Mesothelial cell of epicardium (in vitro differentiated cells): ENCODE measurements around the gene NHLRC4. TPM values are rescaled to one million over a fixed set of nuclear protein-coding genes. Genes with fewer than 3 reads are reported as not detected.

Experiments
- DNase-seq, 2 experiments: peaks; one replicate each; pipeline ENCODE4 v3.0.0; 2021; ENCODE audit warnings: low spot score in 2 of 2; ENCODE audit not compliant: unreplicated experiment in 2 of 2
- H3K27ac Mint-ChIP-seq: 2 replicates; pipeline ENCODE4 v1.8.0; 2021; ENCODE audit warnings: mixed read lengths
- H3K27me3 Mint-ChIP-seq: 2 replicates; pipeline ENCODE4 v1.8.0; 2021; ENCODE audit warnings: low read depth, mixed read lengths
- H3K36me3 Mint-ChIP-seq: 2 replicates; pipeline ENCODE4 v1.8.0; 2021; ENCODE audit warnings: mixed read lengths
- H3K4me1 Mint-ChIP-seq: 2 replicates; pipeline ENCODE4 v1.8.0; 2021; ENCODE audit warnings: mixed read lengths
- H3K4me3 Mint-ChIP-seq: 2 replicates; pipeline ENCODE4 v1.8.0; 2021; ENCODE audit warnings: mild to moderate bottlenecking, moderate library complexity, mixed read lengths
- H3K9me3 Mint-ChIP-seq: 2 replicates; pipeline ENCODE4 v1.8.0; 2021; ENCODE audit warnings: mixed read lengths
- CTCF ChIP-seq: fragments of 200-600 bp; sonication (generic); IDR thresholded peaks from one replicate; pipeline ENCODE4 v1.5.0; 2021; ENCODE audit warnings: antibody characterized with exemption; ENCODE audit not compliant: unreplicated experiment
- total RNA-seq: library from RNA; stranded (reverse); gene quantifications from 3 replicates; pipeline ENCODE4 v1.2.1, GENCODE V29; 2021

The NHLRC4 gene
- total RNA-seq, 1 donor from 2014 or later: 2.7 TPM

GRCh38 chr16:574021-574760, 7.4 kb downstream of the NHLRC4 start:
- Mint-ChIP-seq H3K9me3 (no peaks in the 10 kb centered on the region), H3K4me3 (no peak overlapping the region), H3K4me1 (peaks cover 17% of the 10 kb centered on the region), H3K27ac (no peak overlapping the region), H3K27me3 (no peaks in the 10 kb centered on the region), H3K36me3 (peaks cover 4% of the 10 kb centered on the region)
- TF ChIP-seq CTCF: no peak
- DNase-seq: no peak

- Mint-ChIP-seq H3K27me3 (no peaks in the 10 kb centered on the region), H3K4me1 (peaks cover 14% of the 10 kb centered on the region), H3K36me3 (peaks cover 4% of the 10 kb centered on the region), H3K27ac (no peak overlapping the region), H3K9me3 (no peaks in the 10 kb centered on the region), H3K4me3 (no peak overlapping the region)
- no peak for DNase-seq
- no peak for TF ChIP-seq CTCF
Observed at GRCh38 chr16:575354-576196, 8.8 kb downstream of the NHLRC4 start.

- no peak overlapping the region for H3K27ac Mint-ChIP-seq
- H3K9me3 Mint-ChIP-seq: no peaks in the 10 kb centered on the region
- H3K4me1 Mint-ChIP-seq: peaks cover 7% of the 10 kb centered on the region
- no peaks in the 10 kb centered on the region for H3K27me3 Mint-ChIP-seq
- H3K36me3 Mint-ChIP-seq: peaks cover 4% of the 10 kb centered on the region
- DNase-seq: no peak
- TF ChIP-seq CTCF: no peak
- H3K4me3 Mint-ChIP-seq: no peak overlapping the region
Observed at GRCh38 chr16:576197-576822, 9.5 kb downstream of the NHLRC4 start.

- Mint-ChIP-seq H3K36me3 (peaks cover 4% of the 10 kb centered on the region), H3K9me3 (no peaks in the 10 kb centered on the region), H3K27ac (no peak overlapping the region), H3K4me1 (peaks cover 2% of the 10 kb centered on the region), H3K4me3 (no peak overlapping the region), H3K27me3 (no peaks in the 10 kb centered on the region)
- DNase-seq: no peak
- no peak for TF ChIP-seq CTCF
Observed at GRCh38 chr16:576823-577201, 10.0 kb downstream of the NHLRC4 start.

GRCh38 chr16:577796-578195, 11.0 kb downstream of the NHLRC4 start:
- Mint-ChIP-seq H3K4me3 (no peak overlapping the region), H3K27me3 (no peaks in the 10 kb centered on the region), H3K4me1 (no peaks in the 10 kb centered on the region), H3K36me3 (peaks cover 4% of the 10 kb centered on the region), H3K27ac (no peak overlapping the region), H3K9me3 (no peaks in the 10 kb centered on the region)
- no peak for TF ChIP-seq CTCF
- DNase-seq: no peak
